Panc1 (cell line): ENCODE results near the gene SLC36A3. TPM values are rescaled to one million over a fixed set of nuclear protein-coding genes. Genes with fewer than 3 reads are reported as not detected.
"Not testable (repeated sequence)": the region's sequence is repeated elsewhere in the genome, so short reads cannot be mapped to it uniquely, and the experiment has no call there.

Source experiments
- ATAC-seq: fragments of 200-7000 bp; cut with Tn5 transposase; 2 replicates; pipeline ENCODE4 v1.9.1; 2020; ENCODE audit warnings: mild to moderate bottlenecking, moderate library complexity
- BruUV-seq: library from RNA; stranded (reverse); fragments of 400-500 nt; replicated peaks from 2 replicates; lab custom pipeline; 2021; lab: Mats Ljungman, UMichigan
- CTCF ChIA-PET: fragments of 300-600 bp; sonication (Branson Sonifier 250); formaldehyde crosslinking; loops from one replicate; lab custom pipeline; 2022; ENCODE audit warnings: antibody characterized with exemption; lab: Charles Lee
- POLR2A ChIA-PET: fragments of 300-600 bp; sonication (Branson Sonifier 250); formaldehyde crosslinking; loops from one replicate; lab custom pipeline; 2022; ENCODE audit warnings: antibody characterized with exemption; lab: Charles Lee
- DNase-seq: peaks from one replicate; pipeline ENCODE4 v3.0.0-alpha.2; 2010; ENCODE audit warnings: low read depth, low spot score
- H3K27ac ChIP-seq: 2 replicates; pipeline ENCODE4 v1.5.1; 2011; ENCODE audit warnings: mild to moderate bottlenecking, low read length, inconsistent platforms
- H3K27me3 ChIP-seq: fragments of 200-500 bp; sonication (Bioruptor generic); 2 replicates; pipeline ENCODE4 v1.6.0; 2014; ENCODE audit warnings: low read length, inconsistent platforms; ENCODE audit not compliant: control insufficient read depth, insufficient read depth
- H3K36me3 ChIP-seq: fragments of 200-500 bp; sonication (Bioruptor generic); 2 replicates; pipeline ENCODE4 v1.5.1; 2014; ENCODE audit warnings: inconsistent platforms, mild to moderate bottlenecking, low read length, moderate library complexity; ENCODE audit not compliant: control insufficient read depth, insufficient read depth
- H3K4me1 ChIP-seq: 2 replicates; pipeline ENCODE4 v1.5.1; 2011; ENCODE audit warnings: inconsistent platforms, mild to moderate bottlenecking, low read length, moderate library complexity; ENCODE audit not compliant: control insufficient read depth, insufficient read depth
- H3K4me3 ChIP-seq, 2 experiments: 2 replicates each; pipeline ENCODE4 v1.5.1; 2011 to 2012; ENCODE audit warnings: low read depth in 2 of 2, low read length in 2 of 2, mild to moderate bottlenecking in 2 of 2, inconsistent platforms in 1 of 2, moderate library complexity in 1 of 2
- H3K9me3 ChIP-seq: fragments of 200-500 bp; sonication (Bioruptor generic); 2 replicates; pipeline ENCODE4 v1.5.1; 2014; ENCODE audit warnings: low read depth, mild to moderate bottlenecking, inconsistent platforms, low read length, moderate library complexity; ENCODE audit not compliant: control insufficient read depth, insufficient read depth
- CTCF ChIP-seq: fragments of 450-650 bp; IDR thresholded peaks from 2 replicates; pipeline ENCODE4 v1.5.1; 2017; ENCODE audit warnings: mild to moderate bottlenecking
- POLR2AphosphoS5 ChIP-seq: IDR thresholded peaks from 2 replicates; pipeline ENCODE4 v1.6.1; 2012; ENCODE audit warnings: mild to moderate bottlenecking, low read depth, low read length, moderate library complexity
- REST ChIP-seq, 2 experiments: IDR thresholded peaks; 2 replicates each; pipeline ENCODE4 v1.6.1; 2011 to 2012; ENCODE audit warnings: low read depth in 2 of 2, control low read depth in 1 of 2, low read length in 1 of 2, mild to moderate bottlenecking in 1 of 2, moderate library complexity in 1 of 2; ENCODE audit not compliant: insufficient read depth in 1 of 2
- SIN3A ChIP-seq: IDR thresholded peaks from 2 replicates; pipeline ENCODE4 v1.6.1; 2012; ENCODE audit warnings: low read depth, mild to moderate bottlenecking, low read length, moderate library complexity, borderline replicate concordance; ENCODE audit not compliant: insufficient read depth
- TCF7L2 ChIP-seq: IDR thresholded peaks from 2 replicates; pipeline ENCODE4 v1.6.1; 2011; ENCODE audit warnings: mild to moderate bottlenecking, low read depth, low read length, inconsistent platforms
- in situ Hi-C: cut with HindIII; loops from 2 replicates; pipeline ENCODE4 v1.10.0; 2016; ENCODE audit warnings: low sequenced_read_pairs, low pct_unique_long_range_greater_than_20kb
- intact Hi-C: fragments of 100-400 bp; cut with micrococcal nuclease; formaldehyde crosslinking; loops from one replicate; pipeline ENCODE4 v1.10.0; 2022; ENCODE audit not compliant: unreplicated experiment
- total RNA-seq: library from RNA; stranded (reverse); gene quantifications from one replicate; pipeline ENCODE4 v1.2.1, GENCODE V29; 2021; ENCODE audit not compliant: unreplicated experiment

Gene SLC36A3
- total RNA-seq, 1 experiment from 2014 or later = not detected

- no TSS peak for BruUV-seq
- in situ Hi-C loops (no loop called here), intact Hi-C loops (loop anchor here (2.0 kb wide), 1 partner anchor 111 kb away; no protein-coding TSS in a partner anchor)
- ATAC-seq (no peak), DNase-seq (no peak)
- Histone ChIP-seq H3K27me3 (no peaks in the 10 kb centered on the region), H3K4me1 (no peaks in the 10 kb centered on the region), H3K36me3 (no peaks in the 10 kb centered on the region), H3K4me3 (no peak overlapping the region), H3K27ac (no peak overlapping the region), H3K9me3 (no peaks in the 10 kb centered on the region)
- TF ChIP-seq TCF7L2 (no peak), CTCF (no peak), REST (IDR thresholded peaks at IDR 0.05; ENCODE audit: insufficient read depth in 1 of 2, low read depth in 2 of 2, low read length in 1 of 2) (no peak), POLR2AphosphoS5 (no peak), SIN3A (no peak)
- ChIA-PET CTCF (interaction anchor here (0.6 kb wide), 2 partner anchors 13 to 35 kb away, joined by 3 read pairs; no protein-coding TSS in a partner anchor), POLR2A (no interaction called here)
These were observed 65.9 kb downstream of the SLC36A3 start for GRCh38 chr5:151237685-151238084.

- TF ChIP-seq SIN3A = no peak
- no peak for TF ChIP-seq TCF7L2
- no peak for TF ChIP-seq POLR2AphosphoS5
- TF ChIP-seq CTCF = no peak
- no peak for TF ChIP-seq REST (IDR thresholded peaks at IDR 0.05; ENCODE audit: insufficient read depth in 1 of 2, low read depth in 2 of 2, low read length in 1 of 2)
- in situ Hi-C loops (no loop called here), intact Hi-C loops (no loop called here)
- no TSS peak for BruUV-seq
- POLR2A ChIA-PET = interaction anchor here (0.7 kb wide), 1 partner anchor 108 kb away, joined by 7 read pairs; no protein-coding TSS in a partner anchor
- CTCF ChIA-PET = interaction anchor here (0.6 kb wide), 1 partner anchor 13 kb away, joined by 3 read pairs; no protein-coding TSS in a partner anchor
- Histone ChIP-seq H3K4me1 (no peaks in the 10 kb centered on the region), H3K27me3 (no peaks in the 10 kb centered on the region), H3K36me3 (no peaks in the 10 kb centered on the region), H3K9me3 (no peaks in the 10 kb centered on the region), H3K27ac (no peak overlapping the region), H3K4me3 (no peak overlapping the region)
- DNase-seq (no peak), ATAC-seq (no peak)
These were observed 66.7 kb downstream of the SLC36A3 start for GRCh38 chr5:151236888-151237287.

GRCh38 chr5:151235239-151235571 lies 68.4 kb downstream of the SLC36A3 start:
- ATAC-seq, H3K36me3 ChIP-seq, DNase-seq, BruUV-seq, H3K4me3 ChIP-seq, H3K4me1 ChIP-seq, in situ Hi-C loops, H3K9me3 ChIP-seq, intact Hi-C loops, H3K27ac ChIP-seq, POLR2A ChIA-PET, H3K27me3 ChIP-seq: not testable (repeated sequence)
- CTCF ChIA-PET = interaction anchor here (1.0 kb wide), 1 partner anchor 11 kb away, joined by 4 read pairs; the partner anchor contains the start of gene CCDC69
